NCI-H1436 treated with DMSO at 0.1 percent for 48 hours (cell line): Measurements from ENCODE around the gene SEMA4C.
A peak's percentile ranks its signal among the peaks of the same experiment; 100 is the strongest.

Experiments
- DNase-seq: peaks from one replicate; lab custom pipeline; 2025; lab: John Stamatoyannopoulos, UW

SEMA4C gene

GRCh38 chr2:96819876-96820511, 49.9 kb downstream of the SEMA4C start:
- DNase-seq, result no peak

DNA sequence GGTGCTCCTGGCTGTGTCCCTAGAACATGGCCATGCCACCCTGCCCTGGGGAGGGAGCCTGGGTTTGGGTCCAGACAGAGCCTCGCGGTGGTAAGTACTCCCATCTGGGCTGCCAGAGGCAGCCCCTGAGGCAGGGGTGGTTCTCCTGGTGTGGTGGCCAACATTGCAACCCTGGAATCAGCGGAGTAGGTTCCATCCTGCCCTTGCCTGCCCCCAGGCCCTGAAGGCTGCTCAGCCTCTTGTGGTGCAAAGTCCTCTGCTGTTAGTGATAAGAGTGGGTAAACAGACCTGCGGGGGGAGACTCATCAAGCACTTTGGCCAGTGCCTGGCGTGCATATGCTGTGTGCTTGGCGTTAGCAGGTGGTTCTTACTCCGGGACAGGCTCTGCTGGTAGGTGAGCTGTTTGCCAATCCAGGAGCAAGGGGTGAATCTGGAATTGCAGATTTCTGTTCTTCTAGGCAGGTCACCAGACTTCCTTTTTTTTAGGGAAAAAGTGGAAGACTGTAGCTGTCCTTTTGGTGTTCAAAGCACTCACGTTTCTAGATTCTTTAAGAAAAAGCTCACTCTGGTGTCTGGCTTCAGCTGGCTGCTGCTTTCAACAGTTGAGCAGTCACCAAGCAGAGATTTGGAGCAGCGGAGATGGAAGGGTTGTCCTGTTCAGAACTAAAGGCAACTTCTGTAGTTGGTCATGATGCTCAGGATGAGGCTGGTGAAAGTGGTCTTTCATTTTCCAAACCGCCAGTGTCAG, 50.6 kb downstream of the SEMA4C start:
- DNase-seq, result no peak

- DNase-seq, result no peak
These were observed 52.0 kb downstream of the SEMA4C start for GRCh38 chr2:96817882-96818281.

DNA sequence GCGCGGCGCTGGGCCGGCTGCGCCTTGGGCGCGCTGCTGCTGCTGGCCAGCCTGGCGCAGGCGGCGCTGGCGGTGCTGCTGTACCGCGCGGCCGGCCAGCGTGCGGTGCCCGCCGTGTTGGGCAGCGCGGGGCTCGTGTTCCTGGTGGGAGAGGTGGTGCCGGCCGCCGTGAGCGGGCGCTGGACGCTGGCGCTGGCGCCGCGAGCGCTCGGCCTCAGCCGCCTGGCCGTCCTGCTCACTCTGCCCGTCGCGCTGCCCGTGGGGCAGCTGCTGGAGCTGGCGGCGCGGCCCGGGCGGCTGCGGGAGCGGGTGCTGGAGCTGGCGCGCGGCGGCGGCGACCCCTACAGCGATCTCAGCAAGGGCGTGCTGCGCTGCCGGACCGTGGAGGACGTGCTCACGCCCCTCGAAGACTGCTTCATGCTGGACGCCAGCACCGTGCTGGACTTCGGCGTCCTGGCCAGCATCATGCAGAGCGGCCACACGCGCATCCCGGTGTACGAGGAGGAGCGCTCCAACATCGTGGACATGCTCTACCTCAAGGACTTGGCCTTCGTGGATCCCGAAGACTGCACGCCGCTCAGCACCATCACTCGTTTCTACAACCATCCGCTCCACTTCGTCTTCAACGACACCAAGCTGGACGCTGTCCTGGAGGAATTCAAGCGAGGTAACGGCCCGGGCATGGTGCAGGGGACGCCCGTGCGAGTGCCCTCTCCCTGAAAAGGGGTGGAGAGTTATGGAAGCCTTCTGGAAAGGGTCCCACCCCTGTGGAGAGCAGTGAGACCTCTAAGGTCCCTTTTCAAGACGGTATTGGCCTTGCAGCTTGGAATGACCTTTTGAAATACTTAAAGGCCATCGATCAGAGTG, 52.8 kb downstream of the SEMA4C start:
- no peak for DNase-seq

GRCh38 chr2:96816127-96816835, 53.6 kb downstream of the SEMA4C start, which contains the start of gene CNNM3:
TSS of gene CNNM3 (plus strand) at chr2:96816268. CDS start at chr2:96816278, 10 bp downstream.
- peak; percentile 57 for DNase-seq

DNA sequence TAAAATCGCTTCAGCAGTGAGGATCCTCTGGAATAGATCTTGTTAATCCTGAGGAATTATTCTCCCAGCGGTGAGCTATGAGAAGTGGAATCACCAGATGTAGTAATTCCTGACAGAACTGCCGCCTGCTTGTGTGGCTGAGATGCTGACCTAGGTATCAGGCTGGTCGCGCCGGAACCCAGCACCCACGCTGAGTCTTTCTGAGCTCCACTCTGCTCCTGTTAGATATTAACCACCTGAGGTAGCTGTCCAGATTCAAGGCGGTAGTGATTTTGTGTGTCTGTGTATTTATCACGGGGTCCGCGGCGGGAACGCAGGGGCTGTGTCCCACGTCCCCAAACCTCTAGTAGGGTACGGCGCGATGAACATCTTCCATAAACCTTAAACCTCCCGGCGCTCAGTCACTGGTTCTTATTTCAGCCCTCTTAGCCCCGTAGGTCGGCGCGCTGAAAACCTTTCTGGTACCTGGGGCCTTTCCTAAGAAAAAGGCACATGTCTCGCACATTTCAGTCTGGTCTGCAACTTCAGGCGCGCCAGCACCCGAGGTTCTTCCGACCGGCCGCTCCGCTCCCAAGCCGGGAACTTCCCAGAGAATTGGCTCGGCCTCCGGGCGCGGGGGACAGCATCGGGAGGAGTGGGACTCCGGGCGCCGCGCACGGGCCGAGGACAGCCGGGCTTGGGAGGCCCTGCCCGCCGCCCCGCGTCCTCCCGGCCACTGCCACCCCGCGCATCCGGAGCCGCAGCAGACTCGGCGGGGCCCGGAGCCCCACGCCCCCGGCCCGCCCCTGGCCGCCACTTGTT, 54.4 kb downstream of the SEMA4C start:
- peak; percentile 4 for DNase-seq

DNA sequence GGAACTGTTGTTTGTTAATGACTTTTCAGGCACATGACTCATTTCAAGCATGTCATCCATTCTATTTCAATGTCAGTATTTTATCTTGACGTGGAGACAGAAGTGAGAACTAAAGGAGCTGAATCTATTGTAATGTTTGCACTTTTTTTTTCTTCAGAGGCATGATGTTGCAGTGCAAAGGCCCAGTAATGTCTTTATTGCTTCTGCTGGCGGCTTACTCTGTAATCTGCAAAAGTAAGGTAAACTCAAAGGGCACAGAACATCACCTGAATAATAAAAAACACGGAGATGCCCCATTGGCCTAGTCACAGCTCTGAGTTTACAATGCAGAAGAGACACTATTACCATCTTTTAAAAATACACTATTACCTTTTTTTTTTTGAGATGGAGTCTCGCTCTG, 56.2 kb downstream of the SEMA4C start:
- DNase-seq, result no peak

GRCh38 chr2:96811917-96812316, 58.0 kb downstream of the SEMA4C start:
- no peak for DNase-seq

- DNase-seq, result no peak
These were observed 59.1 kb downstream of the SEMA4C start for GRCh38 chr2:96810783-96811192.

DNA sequence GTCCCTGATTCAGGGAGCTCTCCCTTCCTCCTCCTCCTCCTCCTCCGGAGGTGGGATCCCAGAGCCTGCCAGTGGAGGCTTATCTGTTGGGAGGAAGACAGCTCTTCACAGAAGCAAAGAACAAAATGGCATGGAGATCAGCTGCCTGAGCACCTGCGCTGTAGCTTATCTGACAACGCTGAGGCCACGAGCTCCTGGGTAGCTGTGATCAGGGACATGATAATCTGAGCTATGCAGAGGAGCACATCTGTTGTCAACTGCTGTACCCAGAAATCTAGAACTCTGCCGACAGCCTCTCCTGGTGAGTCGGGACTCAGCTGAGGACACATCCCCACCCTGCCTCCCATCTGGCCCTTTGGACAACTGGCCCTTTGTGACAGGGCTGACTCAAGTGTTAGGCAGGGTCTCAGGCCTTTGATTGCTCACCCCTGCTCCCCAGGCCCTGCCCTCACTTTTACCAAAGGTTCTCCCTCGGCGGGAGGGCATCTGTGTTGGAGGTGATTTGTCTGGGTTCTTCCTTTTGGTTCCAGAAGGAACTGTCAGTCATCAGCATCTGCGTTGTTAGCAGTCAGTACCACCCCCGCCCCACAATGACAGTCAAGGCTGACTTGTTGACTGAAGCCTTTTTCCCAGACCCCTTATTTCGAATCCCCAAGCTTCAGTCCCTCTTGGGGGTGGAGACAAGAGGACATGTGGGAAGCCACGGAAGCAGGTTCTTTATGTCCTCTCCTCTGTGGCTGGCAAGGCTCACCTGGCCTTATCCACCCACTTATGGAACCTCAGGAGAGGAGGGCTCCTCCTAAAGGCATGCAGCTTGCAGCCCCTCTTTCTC, 59.7 kb downstream of the SEMA4C start:
- no peak for DNase-seq
